GM19467 (cell line): ENCODE data around the gene DDI2.
"Not testable (repeated sequence)": the region's sequence is repeated elsewhere in the genome, so short reads cannot be mapped to it uniquely, and the experiment has no call there.

Source experiments
- ATAC-seq: cut with Tn5 transposase; IDR thresholded peaks from one replicate; pipeline ENCODE4 v1.9.1; 2021; ENCODE audit warnings: mild to moderate bottlenecking, moderate library complexity; ENCODE audit not compliant: unreplicated experiment

The DDI2 gene

DNA sequence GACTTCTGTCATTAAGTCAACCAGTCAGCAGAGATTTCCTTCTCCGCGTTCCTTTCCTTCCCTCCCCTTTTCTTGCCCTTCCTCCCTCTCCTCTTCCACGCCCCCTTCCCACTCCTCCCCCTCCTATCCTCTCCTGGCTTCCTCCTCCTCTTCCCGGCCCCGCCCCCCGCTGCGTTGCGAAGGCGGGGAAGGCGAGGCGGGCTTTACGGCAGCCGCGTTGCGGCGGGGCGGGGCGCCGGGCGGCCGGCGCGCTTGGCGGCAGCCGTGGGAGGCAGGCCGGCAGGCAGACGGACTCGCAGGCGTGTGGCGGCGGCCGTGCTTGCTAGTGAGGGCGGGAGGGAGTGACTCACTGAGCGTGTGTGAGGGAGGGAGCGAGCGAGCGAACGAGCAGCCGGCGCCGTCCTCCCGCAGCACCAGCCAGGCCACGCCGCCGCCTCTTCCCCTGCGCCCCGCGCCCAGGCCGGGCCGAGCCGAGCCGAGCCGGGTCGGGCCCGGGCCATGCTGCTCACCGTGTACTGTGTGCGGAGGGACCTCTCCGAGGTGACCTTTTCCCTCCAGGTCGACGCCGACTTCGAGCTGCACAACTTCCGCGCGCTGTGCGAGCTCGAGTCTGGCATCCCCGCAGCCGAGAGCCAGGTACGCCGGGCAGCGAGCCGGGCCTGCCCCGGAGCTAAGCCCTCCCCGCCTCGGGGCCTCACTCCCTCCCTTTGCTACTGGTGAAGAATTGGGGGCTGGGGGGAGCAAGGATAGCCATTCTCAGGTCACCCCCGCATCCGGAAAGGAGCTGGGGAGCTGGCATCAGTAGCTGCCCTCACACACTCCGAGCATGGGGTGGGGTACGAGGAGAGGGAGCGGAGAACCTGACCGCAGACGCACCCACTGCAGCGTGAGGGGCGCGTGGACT, at the start of gene DDI2:
DDI2 (plus strand) TSS at position 286 of the 904 bp plus-strand sequence; CDS start at position 499, 213 bp downstream.
- ATAC-seq, result peak; percentile 58

DNA sequence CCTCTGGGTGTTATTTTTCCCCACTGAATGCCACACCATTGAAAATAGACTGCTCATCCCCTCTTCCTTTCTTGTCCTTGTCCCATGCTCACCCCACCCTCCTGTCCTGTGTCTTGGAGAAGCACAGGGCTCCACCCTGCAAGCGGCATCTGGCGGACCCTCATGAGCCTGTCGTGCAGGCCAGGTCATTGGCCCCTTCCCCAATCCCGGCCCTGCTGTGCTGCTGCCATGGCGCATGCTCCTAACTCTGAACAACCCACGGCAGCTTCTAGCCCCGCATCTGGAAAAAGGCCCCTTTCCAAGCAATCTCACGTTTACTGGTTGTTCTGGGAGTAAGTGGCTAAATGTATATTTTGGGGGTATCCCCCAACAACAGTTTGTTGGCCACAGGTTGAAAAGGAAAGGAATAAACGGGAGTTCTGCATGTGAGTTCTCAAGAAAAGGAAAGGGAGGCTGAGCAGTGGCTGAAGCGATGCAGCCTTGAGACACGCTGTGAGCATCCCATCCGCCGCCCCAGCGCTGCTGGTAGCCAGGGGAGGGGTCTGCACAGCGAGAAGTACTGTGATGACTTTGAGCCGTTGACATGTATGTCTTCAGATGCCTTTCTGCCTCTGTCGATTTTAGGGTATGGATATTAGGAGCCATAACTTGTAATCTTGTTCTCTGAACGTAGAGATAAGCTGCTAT, 48.7 kb upstream of the DDI2 start:
- no peak for ATAC-seq

- no peak for ATAC-seq
Observed at GRCh38 chr1:15570861-15571260, 46.4 kb upstream of the DDI2 start.

DNA sequence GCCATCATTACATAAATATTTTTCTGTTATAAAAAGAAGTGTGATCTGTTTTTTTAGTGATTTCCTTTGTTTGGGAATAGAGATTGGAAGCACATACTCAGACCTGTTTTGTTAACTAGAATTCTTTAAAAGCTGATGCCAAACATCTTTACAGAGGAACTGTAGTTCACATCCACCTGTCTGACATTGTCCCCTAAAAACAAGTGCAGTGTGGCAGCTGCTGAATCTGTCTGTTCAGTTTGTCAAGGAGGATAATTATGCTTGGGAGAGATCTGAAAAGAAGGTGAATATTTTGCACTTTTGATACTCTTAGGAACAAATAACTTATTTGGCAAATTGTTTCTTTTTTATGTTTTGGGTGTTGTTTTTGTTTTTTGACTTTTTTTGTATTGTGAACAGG, 46.0 kb upstream of the DDI2 start:
- ATAC-seq, result no peak

- ATAC-seq, result no peak
Observed at GRCh38 chr1:15573477-15573876, 43.8 kb upstream of the DDI2 start.

GRCh38 chr1:15574741-15575140, 42.5 kb upstream of the DDI2 start:
- ATAC-seq, result no peak

DNA sequence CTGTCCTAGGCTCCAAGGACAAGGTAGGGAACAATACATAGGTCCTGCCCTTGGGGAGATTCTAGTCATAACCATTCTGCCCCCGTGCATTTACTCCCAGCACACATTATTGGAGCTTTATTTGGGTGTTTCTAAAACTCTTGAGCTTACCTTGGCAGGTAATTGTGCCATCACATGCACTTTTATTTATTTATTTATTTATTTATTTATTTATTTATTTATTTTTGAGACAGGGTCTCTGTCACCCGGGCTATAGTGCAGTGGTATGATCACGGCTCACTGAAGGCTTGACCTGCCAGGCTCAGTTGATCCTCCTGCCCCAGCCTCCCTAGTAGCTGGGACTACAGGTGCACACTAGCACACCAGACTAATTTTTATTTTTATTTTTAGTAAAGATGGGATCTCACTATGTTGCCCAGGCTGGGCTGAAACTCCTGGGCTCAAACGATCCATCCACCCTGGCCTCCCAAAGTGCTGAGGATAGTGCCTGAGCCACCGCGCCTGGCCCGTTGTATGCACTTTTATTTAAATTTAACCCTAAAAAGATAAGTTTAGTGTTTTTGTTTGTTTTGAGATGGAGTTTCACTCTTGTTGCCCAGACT, 41.6 kb upstream of the DDI2 start:
- ATAC-seq, result no peak

- no peak for ATAC-seq
Observed at GRCh38 chr1:15577691-15578090, 39.6 kb upstream of the DDI2 start.

DNA sequence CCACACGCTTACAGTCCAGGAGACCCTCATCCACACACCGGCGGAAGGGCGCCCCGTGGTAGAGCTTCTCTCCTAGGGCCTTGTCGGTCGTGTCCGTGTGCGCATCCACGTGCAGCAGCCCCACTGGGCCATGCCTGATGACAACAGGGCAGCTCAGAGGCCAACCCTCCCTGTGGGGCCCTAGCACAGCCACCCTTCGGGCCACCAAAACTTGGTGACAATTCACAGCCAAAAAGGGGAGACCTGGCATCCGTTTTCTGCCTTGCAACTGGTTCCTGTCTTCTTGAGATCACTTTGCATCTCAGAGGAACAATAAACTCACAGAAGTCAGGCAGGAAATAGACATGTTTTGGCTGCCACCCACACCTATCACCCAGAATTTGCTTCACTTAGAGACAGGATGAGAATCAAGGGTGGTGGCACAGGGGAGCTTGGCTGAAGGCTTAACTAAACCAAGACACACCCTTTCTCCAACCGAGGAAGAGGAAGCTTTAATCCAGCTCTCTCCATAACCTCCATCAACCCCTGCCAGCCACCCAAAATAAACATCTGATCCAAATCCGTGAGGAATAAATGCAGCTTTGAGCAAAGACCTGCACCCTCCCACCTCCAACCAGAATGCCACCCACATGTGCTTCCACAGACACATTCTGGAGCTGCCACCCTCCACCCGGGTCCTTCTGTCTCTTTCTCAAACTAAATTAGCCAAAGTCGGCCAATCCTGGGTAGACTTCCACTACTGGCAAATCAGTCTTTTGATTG, 38.2 kb upstream of the DDI2 start:
- no peak for ATAC-seq

- no peak for ATAC-seq
Observed at GRCh38 chr1:15579683-15580047, 37.6 kb upstream of the DDI2 start.

- no peak for ATAC-seq
Observed at GRCh38 chr1:15583016-15583706, 34.1 kb upstream of the DDI2 start.

GRCh38 chr1:15584489-15585363, 32.5 kb upstream of the DDI2 start, which contains the start of gene AGMAT:
Gene AGMAT, minus strand, starts transcription at chr1:15585051. Its CDS starts 84 bp downstream, at chr1:15584967.
- ATAC-seq, result no peak

GRCh38 chr1:15592285-15592684, 25.0 kb upstream of the DDI2 start:
- no peak for ATAC-seq

DNA sequence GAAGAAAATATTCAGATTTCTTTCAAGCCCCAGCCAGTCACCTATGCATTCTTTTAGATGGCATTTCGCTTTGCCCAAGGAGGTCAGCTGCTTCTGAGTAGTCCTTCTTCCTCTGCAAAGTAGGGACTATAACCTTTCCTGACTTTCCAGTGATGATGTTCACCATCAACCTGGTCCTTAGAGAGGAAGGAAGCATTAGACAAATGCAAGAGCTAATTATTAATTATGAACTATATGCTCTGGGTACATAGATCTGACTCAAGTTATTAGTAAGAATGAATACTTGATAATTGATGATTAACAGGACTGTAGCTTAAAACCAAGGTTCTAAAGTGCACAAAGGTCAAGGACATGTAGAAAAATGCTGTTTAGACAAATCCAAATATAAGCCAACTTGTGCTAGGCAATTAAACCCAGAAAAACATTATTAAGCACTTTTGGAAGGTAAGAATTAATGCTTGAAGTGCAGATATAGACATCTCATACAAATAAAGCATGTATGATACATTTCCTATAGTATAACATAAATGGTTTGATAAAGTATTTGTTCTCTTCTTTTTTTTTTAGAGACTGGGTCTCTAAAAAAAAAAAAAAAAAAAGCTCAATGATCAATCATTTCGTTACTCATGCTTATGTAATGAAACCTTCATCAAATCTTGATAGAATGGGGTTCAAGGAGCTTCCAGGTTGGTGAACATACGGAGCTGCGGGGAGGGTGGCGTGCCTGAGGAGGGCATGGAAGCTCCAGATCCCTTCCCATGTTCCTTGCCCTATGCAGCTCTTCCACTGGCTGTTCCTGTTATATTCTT, 21.2 kb upstream of the DDI2 start:
- ATAC-seq, result no peak

- no peak for ATAC-seq
Observed at GRCh38 chr1:15598436-15598835, 18.8 kb upstream of the DDI2 start.

DNA sequence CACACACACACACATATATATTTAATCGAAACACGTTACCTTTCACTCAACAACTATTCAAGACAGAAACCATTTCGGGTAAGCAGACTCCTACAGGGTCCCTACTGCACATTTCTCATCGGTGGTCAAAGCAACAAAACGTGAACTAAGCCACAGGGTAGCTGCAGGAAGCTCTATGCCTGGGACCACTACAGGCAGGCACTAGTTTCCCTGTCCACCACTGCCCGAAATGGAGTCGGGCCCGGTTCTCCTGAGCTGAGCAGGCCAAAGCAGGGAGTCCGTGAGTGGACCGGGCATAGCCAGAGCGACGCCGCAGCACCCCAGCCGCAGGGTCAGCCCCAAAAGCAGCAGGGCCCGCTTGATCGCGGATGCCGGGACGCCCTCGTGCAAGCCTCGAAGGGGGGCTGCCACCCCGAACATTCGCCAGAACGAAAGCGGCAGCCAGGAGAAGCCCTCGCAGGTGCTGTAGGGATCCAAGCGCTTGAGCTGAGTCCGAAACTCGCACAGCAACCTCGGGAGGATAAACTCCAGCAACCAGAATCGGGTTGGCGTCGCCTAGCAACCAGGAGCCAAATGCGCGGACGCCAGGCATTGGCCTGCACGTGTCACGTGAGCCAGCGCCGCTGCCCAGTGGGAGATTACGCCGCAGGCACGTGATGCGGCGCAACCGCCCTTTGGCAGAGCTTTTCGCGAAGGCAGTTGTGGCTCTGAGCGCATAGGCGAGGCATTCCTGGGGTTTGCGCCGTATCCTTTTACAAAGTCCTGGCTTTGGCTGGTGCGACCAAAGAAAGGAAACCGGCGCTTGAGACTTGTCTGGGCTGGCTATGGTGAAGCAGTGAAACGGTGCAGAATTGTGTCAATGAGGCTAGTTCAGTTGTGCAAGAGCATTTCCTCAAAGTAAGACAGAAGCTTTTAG, 13.9 kb upstream of the DDI2 start:
- ATAC-seq, result peak; percentile 88

- ATAC-seq, result not testable (repeated sequence)
Observed at GRCh38 chr1:15603966-15604282, 13.3 kb upstream of the DDI2 start.

GRCh38 chr1:15604400-15604799, 12.9 kb upstream of the DDI2 start:
- not testable (repeated sequence) for ATAC-seq
